ENCODE measurements around the gene KCNB1.

DNA sequence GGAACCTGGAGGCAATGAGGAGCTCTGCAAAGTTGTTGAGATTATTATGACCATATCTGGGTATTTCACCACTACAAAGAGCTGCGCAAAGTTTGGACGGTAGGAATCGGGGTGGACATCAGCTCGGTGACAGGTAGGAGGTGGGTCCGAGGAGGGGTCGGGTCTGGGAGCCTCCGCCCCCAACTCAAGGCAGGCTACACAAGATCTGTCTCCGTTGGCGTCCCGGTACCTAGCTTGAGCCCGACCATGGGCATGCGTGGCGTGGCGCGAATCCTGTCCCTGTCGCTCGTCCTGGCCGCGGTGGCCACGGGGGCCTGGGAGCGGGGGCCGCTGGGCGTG lies 164.4 kb downstream of the KCNB1 start:
- no peak for TF ChIP-seq POLR2A (IDR thresholded peaks at IDR 0.05)
- TF ChIP-seq, protein P1, sequence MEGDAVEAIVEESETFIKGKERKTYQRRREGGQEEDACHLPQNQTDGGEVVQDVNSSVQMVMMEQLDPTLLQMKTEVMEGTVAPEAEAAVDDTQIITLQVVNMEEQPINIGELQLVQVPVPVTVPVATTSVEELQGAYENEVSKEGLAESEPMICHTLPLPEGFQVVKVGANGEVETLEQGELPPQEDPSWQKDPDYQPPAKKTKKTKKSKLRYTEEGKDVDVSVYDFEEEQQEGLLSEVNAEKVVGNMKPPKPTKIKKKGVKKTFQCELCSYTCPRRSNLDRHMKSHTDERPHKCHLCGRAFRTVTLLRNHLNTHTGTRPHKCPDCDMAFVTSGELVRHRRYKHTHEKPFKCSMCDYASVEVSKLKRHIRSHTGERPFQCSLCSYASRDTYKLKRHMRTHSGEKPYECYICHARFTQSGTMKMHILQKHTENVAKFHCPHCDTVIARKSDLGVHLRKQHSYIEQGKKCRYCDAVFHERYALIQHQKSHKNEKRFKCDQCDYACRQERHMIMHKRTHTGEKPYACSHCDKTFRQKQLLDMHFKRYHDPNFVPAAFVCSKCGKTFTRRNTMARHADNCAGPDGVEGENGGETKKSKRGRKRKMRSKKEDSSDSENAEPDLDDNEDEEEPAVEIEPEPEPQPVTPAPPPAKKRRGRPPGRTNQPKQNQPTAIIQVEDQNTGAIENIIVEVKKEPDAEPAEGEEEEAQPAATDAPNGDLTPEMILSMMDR (IDR thresholded peaks at IDR 0.05) = no peak

All from prostate gland (tissue), 2 donors.